Neural progenitor cell (in vitro differentiated cells): ENCODE results near the gene DDAH2.

Experiments
- EZH2 ChIP-seq: fragments of 200-600 bp; sonication (generic); IDR thresholded peaks from 2 replicates; pipeline ENCODE4 v1.6.1; 2017; ENCODE audit warnings: antibody characterized with exemption, mild to moderate bottlenecking, moderate library complexity
- TF ChIP-seq, protein P1 (sequence below): fragments of 200-600 bp; sonication (generic); IDR thresholded peaks from 2 replicates; pipeline ENCODE4 v1.5.1; 2017; ENCODE audit warnings: antibody characterized with exemption, mild to moderate bottlenecking

DNA sequence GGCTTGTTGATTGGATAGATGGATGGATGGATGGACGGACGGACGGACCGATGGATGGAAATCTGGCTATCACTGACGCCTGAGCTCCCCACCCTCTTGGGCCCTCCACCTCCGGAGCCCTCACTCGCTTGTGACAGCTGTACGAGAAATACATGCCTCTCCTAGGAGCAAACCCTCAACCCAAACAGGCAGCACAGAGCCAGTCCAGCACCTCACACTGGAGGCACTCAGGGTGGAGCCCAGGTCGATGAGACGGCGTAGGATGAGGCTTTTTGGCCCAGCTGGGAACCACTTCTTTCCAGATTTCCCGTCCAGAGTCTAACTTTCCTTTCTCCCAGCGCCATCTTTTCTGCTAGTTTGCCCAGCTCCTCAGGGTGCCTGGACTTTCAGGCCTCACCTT lies 45.5 kb downstream of the DDAH2 start:
- TF ChIP-seq, protein P1, sequence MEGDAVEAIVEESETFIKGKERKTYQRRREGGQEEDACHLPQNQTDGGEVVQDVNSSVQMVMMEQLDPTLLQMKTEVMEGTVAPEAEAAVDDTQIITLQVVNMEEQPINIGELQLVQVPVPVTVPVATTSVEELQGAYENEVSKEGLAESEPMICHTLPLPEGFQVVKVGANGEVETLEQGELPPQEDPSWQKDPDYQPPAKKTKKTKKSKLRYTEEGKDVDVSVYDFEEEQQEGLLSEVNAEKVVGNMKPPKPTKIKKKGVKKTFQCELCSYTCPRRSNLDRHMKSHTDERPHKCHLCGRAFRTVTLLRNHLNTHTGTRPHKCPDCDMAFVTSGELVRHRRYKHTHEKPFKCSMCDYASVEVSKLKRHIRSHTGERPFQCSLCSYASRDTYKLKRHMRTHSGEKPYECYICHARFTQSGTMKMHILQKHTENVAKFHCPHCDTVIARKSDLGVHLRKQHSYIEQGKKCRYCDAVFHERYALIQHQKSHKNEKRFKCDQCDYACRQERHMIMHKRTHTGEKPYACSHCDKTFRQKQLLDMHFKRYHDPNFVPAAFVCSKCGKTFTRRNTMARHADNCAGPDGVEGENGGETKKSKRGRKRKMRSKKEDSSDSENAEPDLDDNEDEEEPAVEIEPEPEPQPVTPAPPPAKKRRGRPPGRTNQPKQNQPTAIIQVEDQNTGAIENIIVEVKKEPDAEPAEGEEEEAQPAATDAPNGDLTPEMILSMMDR: no peak
- no peak for TF ChIP-seq EZH2
